Skeletal muscle satellite cell (primary cell): Measurements from ENCODE around the gene PGAM2.
"Not testable (repeated sequence)": the region's sequence is repeated elsewhere in the genome, so short reads cannot be mapped to it uniquely, and the experiment has no call there.

ENCODE experiments used
- H3K27me3 ChIP-seq: 2 replicates; pipeline ENCODE4 v1.7.0; 2013; ENCODE audit warnings: low read length; ENCODE audit not compliant: control insufficient read depth, insufficient read depth
- H3K36me3 ChIP-seq: 2 replicates; pipeline ENCODE4 v1.7.0; 2013; ENCODE audit warnings: mild to moderate bottlenecking, control low read depth, low read length; ENCODE audit not compliant: insufficient read depth
- H3K4me1 ChIP-seq: 2 replicates; pipeline ENCODE4 v1.7.0; 2013; ENCODE audit warnings: low read length; ENCODE audit not compliant: control insufficient read depth, insufficient read depth
- H3K4me2 ChIP-seq: 2 replicates; pipeline ENCODE4 v1.7.0; 2013; ENCODE audit warnings: mild to moderate bottlenecking, low read length
- H3K4me3 ChIP-seq: 2 replicates; pipeline ENCODE4 v1.7.0; 2013; ENCODE audit warnings: low read length
- H3K9ac ChIP-seq: 2 replicates; pipeline ENCODE4 v1.7.0; 2013; ENCODE audit warnings: mild to moderate bottlenecking, low read depth, low read length, moderate library complexity
- H3K9me3 ChIP-seq: replicated peaks from 2 replicates; pipeline ENCODE4 v1.7.0; 2013; ENCODE audit warnings: mild to moderate bottlenecking, control low read depth, low read length

The PGAM2 gene

DNA sequence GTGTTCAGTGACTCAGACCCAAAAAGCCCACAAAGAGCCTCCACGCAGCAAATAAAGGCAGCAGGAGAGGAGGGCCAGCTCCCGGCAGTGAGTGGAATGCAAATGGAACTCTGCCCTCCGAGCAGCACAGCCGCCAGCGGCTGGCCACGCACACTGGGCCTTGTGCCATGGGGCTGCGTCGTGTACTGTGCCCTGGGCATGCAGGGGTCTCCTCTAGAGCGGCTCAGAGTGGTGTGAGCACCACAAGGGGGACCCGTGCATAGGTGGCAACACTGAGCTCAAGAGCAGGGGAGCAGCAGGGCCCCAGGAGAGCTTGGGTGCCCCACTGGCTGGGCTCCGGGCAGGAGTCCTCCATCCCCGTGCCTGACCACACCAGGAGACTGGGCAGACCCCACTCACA, 50.3 kb downstream of the PGAM2 start:
- H3K27me3 ChIP-seq, H3K9ac ChIP-seq, H3K36me3 ChIP-seq, H3K4me1 ChIP-seq, H3K4me2 ChIP-seq, H3K4me3 ChIP-seq, H3K9me3 ChIP-seq: not testable (repeated sequence)
